Fibroblast of peridontal ligament (primary cell): Measurements from ENCODE around the gene DUSP3.
"Not testable (repeated sequence)": the region's sequence is repeated elsewhere in the genome, so short reads cannot be mapped to it uniquely, and the experiment has no call there.

Source experiments
- DNase-seq: peaks from one replicate; pipeline ENCODE4 v3.0.0-alpha.2; 2010; ENCODE audit errors: extremely low read depth

DUSP3 gene

DNA sequence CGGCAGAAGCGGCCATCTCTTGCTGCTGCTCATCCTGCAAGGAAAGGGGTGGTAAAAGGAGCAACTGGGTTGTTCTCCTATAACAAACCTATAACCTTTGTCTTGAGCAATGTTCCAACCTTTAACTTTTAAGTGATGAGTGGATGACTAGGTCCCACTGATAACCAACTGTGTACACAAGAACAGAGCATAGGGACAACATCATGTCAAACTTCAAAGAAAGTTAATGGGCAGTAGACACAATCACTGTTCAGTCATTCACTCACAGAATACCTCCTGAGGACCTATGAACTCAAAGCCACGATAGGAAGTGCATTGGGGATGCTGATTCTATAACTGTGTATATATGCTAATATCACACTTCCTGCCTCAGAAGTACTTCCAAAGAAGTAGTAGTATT is 23.1 kb upstream of the DUSP3 start:
- no peak for DNase-seq

GRCh38 chr17:43800736-43801135 is 22.0 kb upstream of the DUSP3 start:
- no peak for DNase-seq

GRCh38 chr17:43799047-43799446 is 20.3 kb upstream of the DUSP3 start:
- DNase-seq = no peak

DNA sequence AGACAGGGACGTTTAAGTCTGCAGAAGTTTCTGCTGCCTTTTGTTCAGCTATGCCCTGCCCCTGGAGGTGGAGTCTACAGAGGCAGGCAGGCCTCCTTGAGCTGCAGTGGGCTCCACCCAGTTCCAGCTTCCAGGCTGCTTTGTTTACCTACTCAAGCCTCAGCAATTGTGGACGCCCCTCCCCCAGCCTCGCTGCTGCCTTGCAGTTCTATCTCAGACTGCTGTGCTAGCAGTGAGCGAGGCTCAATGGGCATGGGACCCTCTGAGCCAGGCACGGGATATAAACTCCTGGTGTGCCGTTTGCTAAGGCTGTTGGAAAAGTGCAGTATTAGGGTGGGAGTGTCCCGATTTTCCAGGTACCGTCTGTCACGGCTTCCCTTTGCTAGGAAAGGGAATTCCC is 19.2 kb upstream of the DUSP3 start:
- not testable (repeated sequence) for DNase-seq

DNA sequence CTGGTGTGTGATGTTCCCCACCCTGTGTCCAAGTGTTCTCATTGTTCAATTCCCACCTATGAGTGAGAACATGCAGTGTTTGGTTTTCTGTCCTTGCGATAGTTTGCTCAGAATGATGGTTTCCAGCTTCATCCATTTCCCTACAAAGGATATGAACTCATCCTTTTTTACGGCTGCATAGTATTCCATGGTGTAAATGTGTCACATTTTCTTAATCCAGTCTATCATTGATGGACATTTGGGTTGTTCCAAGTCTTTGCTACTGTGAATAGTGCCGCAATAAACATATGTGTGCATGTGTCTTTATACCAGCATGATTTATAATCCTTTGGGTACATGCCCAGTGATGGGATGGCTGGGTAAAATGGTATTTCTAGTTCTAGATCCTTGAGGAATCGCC is 13.9 kb upstream of the DUSP3 start:
- not testable (repeated sequence) for DNase-seq

- DNase-seq = peak; percentile 59
Measured at GRCh38 chr17:43791589-43791988, 12.8 kb upstream of the DUSP3 start.

DNA sequence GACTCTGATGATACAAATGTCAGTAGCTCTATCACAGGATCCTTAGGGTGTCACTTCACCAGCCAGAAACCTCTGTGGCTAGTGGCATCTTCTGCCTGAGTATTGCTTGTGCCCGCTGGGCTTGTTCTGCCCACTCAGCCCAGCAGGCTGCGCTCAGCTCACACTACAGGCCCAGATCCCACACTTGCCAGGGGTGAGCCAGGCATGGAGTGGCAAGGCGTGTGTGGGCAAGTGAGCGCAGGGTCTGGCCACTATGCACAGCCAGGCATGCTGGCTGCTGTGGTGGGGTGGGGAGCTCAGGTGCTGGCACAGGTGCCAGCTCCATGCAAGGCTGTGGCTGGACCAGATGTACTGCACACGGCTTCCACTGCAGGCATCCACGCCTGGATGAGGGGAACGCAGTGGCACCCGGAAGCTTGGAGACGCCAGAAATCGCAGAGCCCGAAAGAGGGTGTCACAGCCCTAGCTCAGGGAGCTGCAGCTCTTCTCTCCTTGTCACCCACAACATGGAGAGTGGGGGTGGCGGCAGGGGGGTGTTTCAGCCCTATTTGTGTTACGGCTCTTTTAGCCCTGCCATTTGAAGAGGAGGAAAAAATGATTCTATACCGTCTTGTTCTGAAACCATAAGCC is 11.6 kb upstream of the DUSP3 start:
- no peak for DNase-seq

- DNase-seq = no peak
Measured at GRCh38 chr17:43789482-43789881, 10.7 kb upstream of the DUSP3 start.

- DNase-seq = no peak
Measured at GRCh38 chr17:43788540-43788939, 9.8 kb upstream of the DUSP3 start.

GRCh38 chr17:43787728-43788127 is 9.0 kb upstream of the DUSP3 start:
- DNase-seq = no peak

- DNase-seq = peak; percentile 77
Measured at GRCh38 chr17:43784628-43785101, 5.9 kb upstream of the DUSP3 start.

DNA sequence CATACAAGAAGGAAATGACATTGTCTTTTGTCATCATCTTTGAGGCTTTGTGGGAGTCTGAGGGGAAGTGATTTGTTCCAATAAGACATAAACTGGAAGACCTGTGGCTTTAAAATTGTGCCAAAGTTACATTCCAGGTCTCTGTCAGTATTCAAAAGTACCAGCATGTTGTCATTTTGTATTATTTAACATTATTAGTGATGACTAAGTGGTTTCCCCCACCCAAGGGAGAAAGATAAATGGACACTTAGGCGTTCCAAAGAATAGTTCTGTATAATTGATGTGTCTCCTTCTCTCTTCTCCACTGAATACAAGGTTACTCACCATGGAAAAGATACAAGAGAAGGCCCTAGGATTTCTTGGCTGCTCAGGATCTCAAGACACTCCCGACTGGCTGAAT is 5.3 kb upstream of the DUSP3 start:
- DNase-seq = no peak

DNA sequence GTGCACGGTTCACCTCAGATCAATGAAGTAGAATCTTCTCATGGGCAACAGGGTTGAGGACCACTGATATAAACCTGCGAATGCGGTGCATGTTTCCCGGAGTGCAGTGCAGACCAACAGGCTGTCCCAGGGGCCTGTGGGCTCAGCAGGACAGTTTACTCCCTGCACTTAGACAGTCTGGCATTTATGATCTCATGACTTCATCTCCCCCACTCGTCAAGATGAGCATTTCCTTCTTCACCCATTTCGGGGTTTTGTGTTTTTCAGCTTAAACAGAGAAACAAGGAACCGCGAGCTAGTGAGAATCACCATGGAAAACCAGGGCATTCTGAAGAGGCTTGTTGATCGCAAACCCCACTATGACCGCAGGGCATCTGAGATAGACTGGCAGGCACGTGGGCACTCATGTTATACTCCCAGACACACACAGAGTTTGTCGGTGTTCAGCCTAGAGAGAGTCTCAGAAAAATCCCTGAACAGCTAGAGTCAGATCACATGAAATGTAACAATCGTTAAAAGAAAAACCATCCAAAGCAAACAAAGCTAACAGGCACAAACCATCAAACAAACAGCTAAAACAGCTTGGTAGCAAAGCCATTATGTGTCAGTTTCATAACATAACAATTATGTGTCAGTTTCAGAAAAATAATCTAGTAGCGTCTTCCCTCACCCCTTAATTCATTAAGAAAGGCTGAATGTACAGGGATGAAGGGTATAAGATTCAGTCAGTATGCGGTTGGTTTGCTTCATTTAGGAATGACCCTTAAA is 4.3 kb upstream of the DUSP3 start:
- DNase-seq = no peak

GRCh38 chr17:43780135-43780534 is 1.4 kb upstream of the DUSP3 start, which contains the start of gene CFAP97D1:
TSS of gene CFAP97D1 (plus strand) at chr17:43780435. CDS start at chr17:43780463, 28 bp downstream.
- DNase-seq = no peak

DNA sequence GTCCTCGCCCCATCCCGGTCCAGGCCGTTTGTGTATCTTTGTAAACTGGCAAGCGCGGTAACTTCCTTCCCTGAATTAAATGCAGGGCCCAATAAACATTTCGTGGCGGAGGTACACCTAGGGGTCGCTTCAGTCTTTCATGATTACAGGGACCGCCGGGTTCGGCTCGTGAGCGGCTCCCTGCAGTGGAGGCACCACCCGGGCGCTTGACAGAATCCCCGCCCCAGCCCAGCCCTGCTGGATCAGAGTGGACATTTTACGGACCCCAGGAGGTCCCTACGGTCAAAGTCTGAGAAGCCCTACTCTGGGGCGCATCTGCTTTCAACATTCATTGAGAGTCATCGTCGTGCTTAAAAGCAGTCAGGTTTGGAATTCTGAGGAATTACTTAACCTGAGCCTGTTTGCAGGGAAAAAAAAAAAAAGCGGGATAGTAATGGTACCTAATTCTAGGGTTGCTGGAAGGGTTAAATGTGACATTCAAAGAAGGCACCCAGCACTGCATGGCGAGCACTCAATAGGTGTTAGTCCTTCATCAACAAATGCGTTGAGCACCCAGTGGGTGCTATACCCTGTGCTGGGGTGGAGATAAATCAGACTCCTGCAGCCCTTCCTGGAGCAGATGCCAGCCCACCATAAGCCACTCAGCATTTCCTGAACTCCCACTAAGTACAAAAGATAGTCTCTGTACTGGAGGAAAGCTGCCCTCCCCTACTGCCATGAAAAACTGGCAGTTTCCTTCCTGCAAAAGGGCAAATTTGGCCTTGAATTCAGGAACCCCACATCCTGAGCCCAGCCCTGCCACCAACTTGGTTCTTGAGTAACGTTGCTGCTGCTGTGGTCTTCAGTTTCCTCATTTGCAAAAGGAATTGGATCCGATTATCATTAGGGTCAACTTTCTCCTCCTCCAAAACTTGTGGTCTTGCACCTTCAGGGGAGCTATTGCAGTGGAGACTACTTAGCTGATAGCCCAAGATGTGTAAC is 658 bp upstream of the DUSP3 start:
- peak; percentile 25 for DNase-seq

DNA sequence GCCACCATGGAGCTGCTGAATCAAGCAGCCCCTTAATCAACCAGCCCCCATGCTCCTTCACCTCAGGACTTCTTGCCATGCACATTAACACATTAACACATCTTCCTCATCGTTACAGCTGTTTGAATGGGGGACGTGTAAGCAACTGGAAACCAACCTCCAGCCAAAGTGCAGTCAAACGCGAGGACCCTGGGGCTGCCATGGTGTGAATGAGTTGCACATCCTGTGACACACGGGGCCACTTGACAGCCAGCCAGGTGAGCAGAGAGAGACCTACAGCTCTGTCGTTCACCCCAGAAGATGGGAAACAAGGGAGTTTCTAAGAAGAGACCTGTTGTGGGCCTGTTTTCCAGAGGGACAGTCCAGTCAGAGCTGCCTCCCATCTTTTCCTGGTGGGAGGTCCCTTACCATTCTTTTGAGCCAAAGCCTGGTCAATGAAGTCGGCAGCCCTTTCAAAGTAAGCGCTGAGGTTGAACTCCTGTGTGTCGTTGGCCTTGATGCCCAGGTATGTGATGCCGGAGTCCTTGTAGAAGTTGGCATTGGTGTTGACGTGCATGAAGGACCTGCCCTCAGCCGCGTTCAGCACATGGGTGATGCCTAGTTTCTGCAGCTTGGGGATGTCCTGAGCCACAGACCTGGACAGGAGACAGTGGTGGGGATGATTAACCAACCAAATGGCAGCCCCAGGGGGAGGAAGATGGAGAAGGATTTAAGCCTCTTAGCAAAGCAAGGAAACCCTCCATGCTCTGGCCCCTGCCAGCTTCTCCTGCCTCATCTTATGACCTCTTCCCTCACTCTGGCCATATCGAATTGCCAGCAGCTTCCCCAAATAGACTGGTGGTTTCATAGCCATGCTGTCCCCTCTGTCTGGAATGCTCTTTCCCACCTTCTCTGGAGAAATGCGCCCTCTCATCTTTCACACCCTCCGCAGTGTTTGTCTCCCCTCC is 4.2 kb downstream of the DUSP3 start:
- no peak for DNase-seq

DNA sequence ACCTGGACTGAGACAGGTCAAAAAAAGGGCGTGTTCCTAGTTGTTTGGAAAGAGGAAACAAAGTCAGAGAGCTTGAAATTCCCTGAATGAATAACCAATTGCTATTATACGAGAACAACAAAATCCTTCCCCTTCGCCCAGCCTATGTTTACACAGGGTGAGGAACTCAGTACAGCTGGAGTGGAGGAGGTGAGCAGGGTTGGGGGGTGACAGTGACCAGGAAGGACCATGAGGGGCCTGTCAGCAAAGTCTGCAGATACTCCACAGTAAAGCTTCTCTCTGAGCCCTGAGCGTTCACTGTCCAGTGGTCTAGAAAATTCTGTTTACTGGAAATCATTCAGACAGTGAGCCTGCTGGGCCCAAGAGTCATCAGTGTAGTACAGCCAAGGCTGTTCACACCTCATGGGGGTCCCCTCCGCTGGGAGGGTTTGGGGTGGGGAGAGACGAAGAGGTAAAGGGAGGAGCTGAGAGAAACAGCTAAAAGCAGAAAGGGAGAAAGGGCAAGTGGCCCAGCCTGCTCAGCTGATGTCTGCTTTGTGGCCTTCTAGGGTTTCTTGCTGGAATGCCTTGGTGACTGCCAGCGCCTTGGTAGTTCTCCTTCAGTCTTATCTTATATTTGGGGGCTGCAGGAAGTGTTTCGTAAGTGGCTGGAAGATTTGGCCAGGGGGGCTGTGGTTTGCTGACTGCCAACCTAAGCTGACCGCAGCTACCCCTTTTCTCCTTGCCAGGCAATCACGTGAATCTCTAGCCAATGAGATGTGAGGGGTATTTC is 5.7 kb downstream of the DUSP3 start:
- no peak for DNase-seq

DNA sequence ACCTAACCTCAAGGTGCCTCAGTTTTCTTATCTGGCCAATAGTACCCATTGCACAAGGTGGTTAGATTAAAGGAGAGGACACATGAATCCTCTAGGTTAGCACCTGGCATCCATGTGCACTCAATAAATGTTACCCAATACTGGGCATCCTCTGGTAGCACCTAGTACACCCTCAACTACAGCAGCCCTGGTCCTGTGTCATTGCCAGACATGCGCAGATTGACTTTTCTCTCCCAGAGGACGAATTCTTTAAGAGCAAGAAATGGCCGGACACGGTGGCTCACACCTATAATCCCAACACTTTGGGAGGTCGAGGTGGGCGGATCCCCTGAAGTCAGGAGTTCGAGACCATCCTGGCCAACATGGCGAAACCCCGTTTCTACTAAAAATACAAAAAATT is 7.3 kb downstream of the DUSP3 start:
- DNase-seq = no peak

DNA sequence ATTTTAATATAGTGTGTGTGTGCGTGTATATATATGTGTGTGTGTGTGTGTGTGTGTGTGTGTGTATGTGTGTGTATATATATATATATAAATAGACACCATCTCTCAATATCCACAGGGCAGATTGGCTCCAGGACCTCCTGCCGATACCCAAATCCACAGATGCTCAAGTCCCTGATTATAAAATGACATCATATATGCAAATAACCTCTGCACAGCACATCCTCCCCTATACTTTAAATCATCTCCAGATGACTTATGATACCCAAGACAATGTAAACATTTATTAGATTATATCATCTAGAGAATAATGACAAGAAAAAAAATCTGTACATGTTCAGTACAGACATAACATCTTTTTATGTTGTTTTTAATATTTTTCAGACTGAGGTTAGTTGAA is 7.8 kb downstream of the DUSP3 start:
- DNase-seq = no peak

GRCh38 chr17:43769859-43770258 is 8.9 kb downstream of the DUSP3 start:
- DNase-seq = no peak
